Neutrophil (primary cell): Measurements from ENCODE around the gene DTX1.

Experiments
- H3K27ac ChIP-seq: fragments of 200-600 bp; sonication (generic); 2 replicates; pipeline ENCODE4 v1.5.1; 2016; ENCODE audit warnings: mild to moderate bottlenecking, moderate library complexity
- H3K27me3 ChIP-seq: fragments of 200-600 bp; sonication (generic); 2 replicates; pipeline ENCODE4 v1.6.0; 2016; ENCODE audit warnings: mild to moderate bottlenecking
- H3K36me3 ChIP-seq: fragments of 200-600 bp; sonication (generic); 2 replicates; pipeline ENCODE4 v1.5.1; 2017
- H3K4me1 ChIP-seq, 2 experiments: fragments of 200-600 bp in 1 of 2; sonication (generic) in 1 of 2; 1 replicate in 1 of 2; 2 replicates in 1 of 2; pipeline versions ENCODE4 v1.5.1 to v1.6.1; 2013 to 2016; ENCODE audit warnings: low read depth in 1 of 2, low read length in 1 of 2, mild to moderate bottlenecking in 1 of 2, moderate library complexity in 1 of 2; ENCODE audit not compliant: control insufficient read depth in 1 of 2, insufficient read depth in 1 of 2
- H3K4me3 ChIP-seq, 2 experiments: fragments of 200-600 bp in 1 of 2; sonication (generic) in 1 of 2; 1 replicate in 1 of 2; 2 replicates in 1 of 2; pipeline ENCODE4 v1.5.1; 2013 to 2016; ENCODE audit warnings: low read depth in 1 of 2, low read length in 1 of 2, mild to moderate bottlenecking in 1 of 2, moderate library complexity in 1 of 2
- H3K9me3 ChIP-seq: fragments of 200-600 bp; sonication (generic); 2 replicates; pipeline ENCODE4 v1.5.1; 2016
- CTCF ChIP-seq: fragments of 200-600 bp; sonication (generic); IDR thresholded peaks from 2 replicates; pipeline ENCODE4 v1.5.1; 2016; ENCODE audit warnings: antibody characterized with exemption

Gene DTX1

DNA sequence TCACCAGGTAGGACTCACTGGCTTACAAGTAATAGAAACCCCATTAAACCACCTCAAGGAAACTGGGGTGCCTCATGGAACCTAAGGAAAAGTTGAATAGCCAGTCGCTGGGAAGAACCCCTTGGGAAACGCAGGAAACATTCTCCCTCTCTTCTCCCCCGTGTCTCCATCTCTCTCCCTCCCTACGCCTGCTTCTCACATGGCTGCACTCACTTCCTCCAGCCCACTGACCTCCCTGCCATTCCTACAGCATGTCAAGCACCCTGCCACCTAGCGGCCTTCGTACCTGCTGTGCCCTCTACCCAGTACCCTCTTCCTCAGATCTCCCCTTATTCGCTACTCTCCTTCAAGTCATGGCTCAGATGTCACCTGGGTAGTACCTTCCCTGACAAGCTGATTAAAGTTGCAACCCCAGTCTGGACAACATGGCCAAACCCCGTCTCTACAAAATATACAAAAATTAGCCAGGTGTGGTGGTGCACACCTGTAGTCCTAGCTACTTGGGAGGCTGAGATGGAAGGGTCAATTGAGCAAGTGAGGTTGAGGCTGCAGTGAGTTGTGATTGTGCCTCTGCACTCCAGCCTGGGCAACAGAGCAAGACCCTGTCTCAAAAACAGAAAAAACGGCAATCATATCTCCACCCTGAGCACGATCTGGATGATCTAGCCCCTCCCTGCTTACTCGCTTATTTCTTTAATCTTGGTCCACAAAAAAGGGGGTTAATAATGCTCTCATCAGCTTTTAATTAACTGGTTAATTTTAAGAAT, 6.4 kb upstream of the DTX1 start:
- Histone ChIP-seq H3K27ac (no peak overlapping the region), H3K4me3 (no peak overlapping the region), H3K27me3 (peaks cover 37% of the 10 kb centered on the region), H3K9me3 (no peaks in the 10 kb centered on the region), H3K36me3 (no peaks in the 10 kb centered on the region), H3K4me1 (no peaks in the 10 kb centered on the region)
- no peak for TF ChIP-seq CTCF

GRCh38 chr12:113050795-113051194, 5.7 kb upstream of the DTX1 start:
- no peaks in the 10 kb centered on the region for H3K36me3 ChIP-seq
- no peak overlapping the region for H3K4me3 ChIP-seq
- H3K27ac ChIP-seq: no peak overlapping the region
- TF ChIP-seq CTCF: no peak
- no peaks in the 10 kb centered on the region for H3K9me3 ChIP-seq
- H3K27me3 ChIP-seq: peaks cover 43% of the 10 kb centered on the region
- H3K4me1 ChIP-seq: no peaks in the 10 kb centered on the region

GRCh38 chr12:113051759-113052158, 4.8 kb upstream of the DTX1 start:
- Histone ChIP-seq H3K36me3 (no peaks in the 10 kb centered on the region), H3K27ac (no peak overlapping the region), H3K27me3 (peaks cover 47% of the 10 kb centered on the region), H3K9me3 (no peaks in the 10 kb centered on the region), H3K4me1 (no peaks in the 10 kb centered on the region), H3K4me3 (no peak overlapping the region)
- no peak for TF ChIP-seq CTCF

- Histone ChIP-seq H3K4me3 (no peak overlapping the region), H3K27ac (no peak overlapping the region), H3K9me3 (no peaks in the 10 kb centered on the region), H3K36me3 (no peaks in the 10 kb centered on the region), H3K27me3 (peaks cover 49% of the 10 kb centered on the region), H3K4me1 (no peaks in the 10 kb centered on the region)
- no peak for TF ChIP-seq CTCF
These were observed 4.2 kb upstream of the DTX1 start for GRCh38 chr12:113052326-113052725.

GRCh38 chr12:113054948-113055486, 1.5 kb upstream of the DTX1 start:
- no peaks in the 10 kb centered on the region for H3K9me3 ChIP-seq
- no peak overlapping the region for H3K4me3 ChIP-seq
- H3K27ac ChIP-seq: no peak overlapping the region
- H3K36me3 ChIP-seq: no peaks in the 10 kb centered on the region
- H3K4me1 ChIP-seq: no peaks in the 10 kb centered on the region
- H3K27me3 ChIP-seq: peaks cover 69% of the 10 kb centered on the region
- no peak for TF ChIP-seq CTCF
